ENCODE measurements around the gene RAB10.

RAB10 gene

GRCh38 chr2:26043862-26044696 is 10.2 kb downstream of the RAB10 start:
- H3K4me3 ChIP-seq (ENCODE audit: low read depth, low read length), result peak overlapping the region; percentile 12
- peak; percentile 51 for DNase-seq (ENCODE audit: low read depth)
- no peak for TF ChIP-seq POLR2A (IDR thresholded peaks at IDR 0.05; ENCODE audit: extremely low read depth, insufficient read length)
- TF ChIP-seq MAX (IDR thresholded peaks at IDR 0.05; ENCODE audit: low read depth, low read length), result no peak
- TF ChIP-seq, protein P1, sequence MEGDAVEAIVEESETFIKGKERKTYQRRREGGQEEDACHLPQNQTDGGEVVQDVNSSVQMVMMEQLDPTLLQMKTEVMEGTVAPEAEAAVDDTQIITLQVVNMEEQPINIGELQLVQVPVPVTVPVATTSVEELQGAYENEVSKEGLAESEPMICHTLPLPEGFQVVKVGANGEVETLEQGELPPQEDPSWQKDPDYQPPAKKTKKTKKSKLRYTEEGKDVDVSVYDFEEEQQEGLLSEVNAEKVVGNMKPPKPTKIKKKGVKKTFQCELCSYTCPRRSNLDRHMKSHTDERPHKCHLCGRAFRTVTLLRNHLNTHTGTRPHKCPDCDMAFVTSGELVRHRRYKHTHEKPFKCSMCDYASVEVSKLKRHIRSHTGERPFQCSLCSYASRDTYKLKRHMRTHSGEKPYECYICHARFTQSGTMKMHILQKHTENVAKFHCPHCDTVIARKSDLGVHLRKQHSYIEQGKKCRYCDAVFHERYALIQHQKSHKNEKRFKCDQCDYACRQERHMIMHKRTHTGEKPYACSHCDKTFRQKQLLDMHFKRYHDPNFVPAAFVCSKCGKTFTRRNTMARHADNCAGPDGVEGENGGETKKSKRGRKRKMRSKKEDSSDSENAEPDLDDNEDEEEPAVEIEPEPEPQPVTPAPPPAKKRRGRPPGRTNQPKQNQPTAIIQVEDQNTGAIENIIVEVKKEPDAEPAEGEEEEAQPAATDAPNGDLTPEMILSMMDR (IDR thresholded peaks at IDR 0.05; ENCODE audit: low read depth, low read length), result no peak
- TF ChIP-seq MYC (IDR thresholded peaks at IDR 0.05; ENCODE audit: low read depth, low read length), result no peak

GRCh38 chr2:26048791-26049190 is 14.9 kb downstream of the RAB10 start:
- TF ChIP-seq MYC (IDR thresholded peaks at IDR 0.05; ENCODE audit: low read depth, low read length) (no peak), MAX (IDR thresholded peaks at IDR 0.05; ENCODE audit: low read depth, low read length) (no peak), POLR2A (IDR thresholded peaks at IDR 0.05; ENCODE audit: extremely low read depth, insufficient read length) (no peak)
- TF ChIP-seq, protein P1 (IDR thresholded peaks at IDR 0.05; ENCODE audit: low read depth, low read length), result no peak
- no peak overlapping the region for H3K4me3 ChIP-seq (ENCODE audit: low read depth, low read length)
- DNase-seq (ENCODE audit: low read depth), result no peak

DNA sequence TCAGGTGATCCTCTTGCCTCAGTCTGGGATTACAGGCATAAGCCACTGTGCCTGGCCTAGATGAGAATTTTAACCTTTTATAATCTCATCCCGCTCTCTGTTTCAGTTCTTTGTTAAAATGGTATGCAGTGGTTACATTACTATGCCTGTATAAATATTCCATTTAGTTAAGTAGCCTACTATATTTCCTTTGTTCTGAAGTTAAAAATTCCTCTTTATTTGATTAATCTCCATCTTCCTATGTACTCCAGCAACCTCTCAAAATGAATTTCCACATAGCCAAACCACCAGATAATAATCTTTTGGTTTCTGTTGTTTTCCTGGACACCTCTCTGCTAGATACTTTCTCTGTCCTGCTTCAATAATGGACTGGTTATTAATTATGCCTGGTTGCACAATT is 15.8 kb downstream of the RAB10 start:
- H3K4me3 ChIP-seq (ENCODE audit: low read depth, low read length), result no peak overlapping the region
- TF ChIP-seq, protein P1 (IDR thresholded peaks at IDR 0.05; ENCODE audit: low read depth, low read length), result no peak
- TF ChIP-seq MYC (IDR thresholded peaks at IDR 0.05; ENCODE audit: low read depth, low read length), result no peak
- TF ChIP-seq MAX (IDR thresholded peaks at IDR 0.05; ENCODE audit: low read depth, low read length), result no peak
- no peak for TF ChIP-seq POLR2A (IDR thresholded peaks at IDR 0.05; ENCODE audit: extremely low read depth, insufficient read length)
- DNase-seq (ENCODE audit: low read depth), result no peak

- H3K4me3 ChIP-seq (ENCODE audit: low read depth, low read length), result no peak overlapping the region
- DNase-seq (ENCODE audit: low read depth), result no peak
- no peak for TF ChIP-seq POLR2A (IDR thresholded peaks at IDR 0.05; ENCODE audit: extremely low read depth, insufficient read length)
- TF ChIP-seq, protein P1 (IDR thresholded peaks at IDR 0.05; ENCODE audit: low read depth, low read length), result no peak
- TF ChIP-seq MYC (IDR thresholded peaks at IDR 0.05; ENCODE audit: low read depth, low read length), result no peak
- TF ChIP-seq MAX (IDR thresholded peaks at IDR 0.05; ENCODE audit: low read depth, low read length), result no peak
Observed at GRCh38 chr2:26052740-26053139, 18.9 kb downstream of the RAB10 start.

DNA sequence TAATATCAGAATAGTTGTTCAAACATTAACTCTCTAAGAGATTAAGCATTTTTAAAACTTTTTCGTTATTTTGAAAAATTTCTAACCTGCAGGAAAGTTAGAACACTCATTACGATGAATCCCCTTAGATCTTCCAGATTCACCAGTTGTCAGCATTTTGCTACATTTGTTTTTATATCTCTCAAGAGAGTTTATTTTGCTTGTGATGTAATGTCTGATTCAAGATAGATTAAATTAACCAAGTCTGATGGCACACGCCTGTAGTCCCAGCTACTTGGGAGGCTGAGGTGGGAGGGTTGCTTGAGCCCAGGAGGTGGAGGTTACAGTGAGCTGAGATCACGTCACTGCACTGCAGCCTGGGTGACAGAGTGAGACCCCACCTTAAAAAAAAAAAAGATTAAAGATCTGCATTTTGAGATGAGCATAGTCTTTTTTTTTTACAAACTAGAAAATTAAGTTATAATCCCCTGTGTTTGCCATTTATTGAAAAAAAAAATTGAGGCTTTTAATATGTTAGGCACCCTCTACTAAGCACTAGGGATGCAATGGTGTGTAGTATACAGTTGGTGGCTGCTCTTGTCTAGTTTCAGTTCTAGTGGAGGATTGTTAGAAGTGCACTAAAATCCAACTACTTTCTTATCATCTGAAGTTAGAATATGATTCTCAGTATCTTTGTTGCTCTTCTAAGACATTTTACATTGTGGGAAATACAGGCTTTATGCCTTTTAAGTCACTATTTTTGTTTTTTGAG is 20.9 kb downstream of the RAB10 start:
- no peak for DNase-seq (ENCODE audit: low read depth)
- no peak overlapping the region for H3K4me3 ChIP-seq (ENCODE audit: low read depth, low read length)
- no peak for TF ChIP-seq MAX (IDR thresholded peaks at IDR 0.05; ENCODE audit: low read depth, low read length)

- H3K4me3 ChIP-seq (ENCODE audit: low read depth, low read length), result no peak overlapping the region
- DNase-seq (ENCODE audit: low read depth), result no peak
- no peak for TF ChIP-seq POLR2A (IDR thresholded peaks at IDR 0.05; ENCODE audit: extremely low read depth, insufficient read length)
- TF ChIP-seq, protein P1 (IDR thresholded peaks at IDR 0.05; ENCODE audit: low read depth, low read length), result no peak
- TF ChIP-seq MYC (IDR thresholded peaks at IDR 0.05; ENCODE audit: low read depth, low read length), result no peak
- no peak for TF ChIP-seq MAX (IDR thresholded peaks at IDR 0.05; ENCODE audit: low read depth, low read length)
Observed at GRCh38 chr2:26058390-26058789, 24.5 kb downstream of the RAB10 start.

Data from NB4 (cell line).